GM19328 (cell line): ENCODE data around the gene LRP1B.
"Not testable (repeated sequence)": the region's sequence is repeated elsewhere in the genome, so short reads cannot be mapped to it uniquely, and the experiment has no call there.

Experiments
- ATAC-seq: cut with Tn5 transposase; IDR thresholded peaks from one replicate; pipeline ENCODE4 v1.9.1; 2021; ENCODE audit warnings: mild to moderate bottlenecking, moderate library complexity; ENCODE audit not compliant: unreplicated experiment

Gene LRP1B

DNA sequence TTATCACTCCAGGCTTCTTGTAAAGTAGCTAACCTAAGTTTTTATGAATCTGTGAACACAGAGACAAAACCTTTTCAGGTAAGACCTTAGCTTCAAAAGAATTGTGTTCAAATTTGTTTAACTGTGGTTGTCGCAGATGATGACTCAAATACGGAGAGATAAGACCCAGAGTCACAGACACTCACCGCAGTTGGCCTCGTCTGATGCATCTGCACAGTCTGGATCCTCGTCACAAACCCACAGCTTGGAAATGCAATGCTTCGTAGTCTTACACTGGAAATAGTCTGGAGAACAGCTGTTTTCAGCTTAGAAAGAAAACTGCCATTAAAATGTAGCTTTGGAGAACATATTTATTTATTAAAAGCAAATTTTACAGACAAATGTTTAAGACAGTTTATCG, 1688.5 kb downstream of the LRP1B start:
- no peak for ATAC-seq

GRCh38 chr2:140440815-140441214, 1690.0 kb downstream of the LRP1B start:
- ATAC-seq = no peak

- no peak for ATAC-seq
These were observed 1693.9 kb downstream of the LRP1B start for GRCh38 chr2:140436936-140437335.

- not testable (repeated sequence) for ATAC-seq
These were observed 1703.8 kb downstream of the LRP1B start for GRCh38 chr2:140427033-140427432.

DNA sequence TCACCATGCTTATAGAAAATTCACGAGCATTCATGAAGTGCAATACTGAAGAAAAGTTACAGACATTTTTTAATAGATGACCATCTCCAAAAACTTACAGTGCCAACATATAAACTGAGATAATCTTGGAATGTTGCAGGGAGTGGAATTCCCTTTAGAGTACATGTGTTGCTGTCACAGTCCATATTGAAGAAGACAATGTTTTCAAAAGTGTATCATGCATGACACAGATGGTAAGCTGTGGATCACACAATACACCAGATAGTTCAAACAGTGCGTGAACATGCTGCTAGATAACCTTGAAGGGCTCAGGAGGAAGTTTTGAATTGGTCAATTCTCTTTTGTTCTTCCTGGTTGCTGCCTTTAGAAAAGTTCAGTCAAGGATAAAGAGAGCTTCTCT, 1706.3 kb downstream of the LRP1B start:
- ATAC-seq = no peak

DNA sequence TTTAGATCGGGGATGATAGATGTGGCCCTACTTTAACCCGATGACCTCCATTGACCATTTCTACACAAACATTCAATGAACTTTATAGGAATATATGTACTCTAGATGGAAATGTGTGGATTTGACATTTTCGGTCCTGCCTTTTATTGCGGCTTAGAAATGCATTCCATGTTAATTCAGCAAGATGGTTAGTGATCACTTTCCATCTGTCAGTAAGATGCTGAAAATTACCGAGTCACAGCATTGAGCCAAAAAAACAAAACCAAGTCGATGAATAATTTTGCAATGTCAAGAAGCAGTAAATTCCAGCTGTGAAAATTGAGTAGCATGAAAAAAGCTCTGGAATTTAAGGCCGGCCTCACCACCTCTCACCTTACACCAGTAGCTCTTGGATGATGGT, 1708.1 kb downstream of the LRP1B start:
- ATAC-seq = no peak

GRCh38 chr2:140417504-140417903, 1713.3 kb downstream of the LRP1B start:
- ATAC-seq = no peak

DNA sequence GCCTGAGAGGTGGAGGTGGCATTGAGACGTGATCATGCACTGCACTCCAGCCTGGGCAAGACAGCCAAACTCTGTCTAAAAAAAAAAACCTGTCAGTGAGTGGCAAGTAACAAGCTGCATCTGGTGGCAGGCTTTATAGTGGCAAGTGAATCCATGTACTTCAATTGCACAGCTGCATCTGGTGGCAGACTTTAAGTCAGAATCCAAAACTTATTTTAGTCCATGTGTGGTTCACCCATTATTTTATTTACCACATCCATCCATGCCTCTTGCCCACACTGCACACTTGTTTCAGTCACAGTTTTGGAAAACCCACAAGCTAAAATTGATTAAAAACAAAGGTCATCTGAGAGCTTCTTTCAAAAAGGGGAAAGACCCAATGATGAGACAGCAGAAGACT, 1714.2 kb downstream of the LRP1B start:
- no peak for ATAC-seq

GRCh38 chr2:140415035-140415434, 1715.8 kb downstream of the LRP1B start:
- ATAC-seq = not testable (repeated sequence)

GRCh38 chr2:140410695-140411094, 1720.1 kb downstream of the LRP1B start:
- ATAC-seq = no peak

- ATAC-seq = no peak
These were observed 1729.8 kb downstream of the LRP1B start for GRCh38 chr2:140401056-140401455.

DNA sequence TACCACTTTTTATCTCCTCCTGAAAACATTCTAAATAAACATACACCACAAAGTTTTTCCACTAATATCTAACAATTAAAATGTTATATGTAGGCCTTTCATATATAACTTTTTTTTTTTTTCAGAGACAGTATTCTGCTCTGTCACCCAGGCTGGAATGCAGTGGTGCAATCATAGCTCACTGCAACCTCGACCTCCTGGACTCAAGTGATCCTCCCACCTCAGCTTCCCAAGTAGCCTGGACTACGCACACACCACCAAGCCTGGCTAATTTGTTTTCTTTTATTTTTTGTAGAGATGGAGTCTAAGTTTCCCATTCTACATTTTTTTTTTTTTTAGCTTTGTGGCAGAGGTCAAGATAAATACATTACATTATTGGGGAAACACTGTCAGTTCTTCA, 1738.0 kb downstream of the LRP1B start:
- no peak for ATAC-seq

DNA sequence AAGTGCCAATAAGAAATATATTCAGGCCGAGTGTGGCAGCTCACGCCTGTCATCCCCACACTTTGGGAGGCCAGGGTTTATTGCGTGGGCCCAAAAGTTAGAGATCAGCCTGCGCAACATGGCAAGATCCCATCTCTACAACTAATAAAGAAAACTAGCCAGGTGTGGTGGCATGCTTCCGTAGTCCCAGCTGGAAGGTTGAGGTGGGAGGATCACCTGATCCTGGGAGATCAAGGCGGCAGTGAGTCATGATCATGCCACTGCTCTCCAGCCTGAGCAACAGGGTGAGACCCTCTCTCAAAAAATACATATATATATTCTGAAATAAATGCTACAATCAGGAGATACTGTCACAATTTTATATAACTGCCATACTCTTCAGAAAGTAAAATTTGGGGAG, 1745.9 kb downstream of the LRP1B start:
- ATAC-seq = no peak

DNA sequence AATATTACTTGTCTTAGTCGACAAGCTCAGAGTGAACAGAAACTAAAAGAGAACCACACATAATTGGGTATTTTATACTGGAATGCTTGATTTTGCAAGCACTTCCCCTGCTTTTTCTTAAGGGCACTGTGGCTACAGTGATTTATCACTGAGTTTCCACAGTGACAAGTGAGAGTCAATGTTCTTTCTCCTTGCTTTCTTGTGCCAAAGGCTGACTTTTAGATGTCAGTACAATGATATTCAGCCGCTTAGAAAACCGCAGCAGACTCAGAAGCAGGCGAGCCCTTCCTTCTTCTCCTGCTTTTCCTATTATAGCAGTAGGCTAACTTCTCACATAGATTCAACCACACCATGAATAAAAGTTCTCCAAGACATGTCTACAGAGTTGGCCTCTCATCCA, 1747.0 kb downstream of the LRP1B start:
- no peak for ATAC-seq

DNA sequence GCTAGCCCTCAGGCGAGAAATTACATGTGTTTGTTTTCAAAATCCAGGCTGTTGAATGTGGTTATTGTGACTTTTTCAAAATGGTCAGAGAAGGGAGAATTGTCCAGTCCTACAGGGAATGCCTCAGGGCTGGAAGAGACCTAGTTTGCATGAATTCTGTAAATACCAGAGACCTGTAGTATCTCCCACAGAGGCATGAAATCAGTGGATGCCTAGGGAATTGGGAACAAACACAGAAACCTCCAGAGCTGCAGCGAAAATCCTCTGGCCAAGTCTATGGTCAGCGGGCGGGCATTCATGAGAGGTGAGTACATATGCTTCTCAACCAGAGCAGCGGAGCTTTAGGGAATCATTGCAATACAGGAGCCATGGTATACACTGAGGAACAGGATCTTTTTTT, 1754.1 kb downstream of the LRP1B start:
- ATAC-seq = no peak

GRCh38 chr2:140363131-140363530, 1767.7 kb downstream of the LRP1B start:
- no peak for ATAC-seq

GRCh38 chr2:140362361-140362760, 1768.5 kb downstream of the LRP1B start:
- ATAC-seq = no peak

DNA sequence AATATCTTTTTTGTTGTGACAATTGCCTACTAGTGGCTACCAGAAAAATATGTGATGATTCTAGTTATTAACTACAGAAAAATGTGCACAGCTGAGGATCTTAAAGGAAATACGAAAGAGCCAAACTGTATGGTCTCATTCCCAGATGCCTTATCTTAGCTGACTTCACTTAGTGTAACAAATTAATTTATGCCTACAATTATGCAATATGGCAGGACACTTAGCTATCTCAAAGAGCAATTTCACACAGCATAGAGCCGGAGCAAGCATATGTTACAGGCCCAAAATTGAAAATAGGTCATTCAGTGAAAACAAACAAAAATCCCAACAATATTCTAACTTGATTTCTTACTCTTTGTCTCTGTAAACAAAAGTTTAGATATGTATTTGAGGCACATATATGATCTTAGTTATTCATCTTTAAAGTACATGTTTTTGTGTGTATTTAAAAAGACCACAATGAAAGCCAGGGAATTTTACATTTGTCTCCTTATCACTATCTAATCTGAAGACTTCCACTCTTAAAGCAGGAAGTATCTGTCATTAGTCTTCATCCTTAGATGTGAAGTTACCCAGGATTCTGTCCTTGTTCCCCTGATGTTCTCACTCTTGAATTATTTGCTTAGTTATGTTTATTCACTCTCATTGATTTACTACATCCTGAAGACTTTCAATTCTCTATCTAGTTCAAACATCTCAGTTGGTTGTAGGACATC, 1771.6 kb downstream of the LRP1B start:
- no peak for ATAC-seq

GRCh38 chr2:140356697-140357096, 1774.1 kb downstream of the LRP1B start:
- ATAC-seq = no peak

DNA sequence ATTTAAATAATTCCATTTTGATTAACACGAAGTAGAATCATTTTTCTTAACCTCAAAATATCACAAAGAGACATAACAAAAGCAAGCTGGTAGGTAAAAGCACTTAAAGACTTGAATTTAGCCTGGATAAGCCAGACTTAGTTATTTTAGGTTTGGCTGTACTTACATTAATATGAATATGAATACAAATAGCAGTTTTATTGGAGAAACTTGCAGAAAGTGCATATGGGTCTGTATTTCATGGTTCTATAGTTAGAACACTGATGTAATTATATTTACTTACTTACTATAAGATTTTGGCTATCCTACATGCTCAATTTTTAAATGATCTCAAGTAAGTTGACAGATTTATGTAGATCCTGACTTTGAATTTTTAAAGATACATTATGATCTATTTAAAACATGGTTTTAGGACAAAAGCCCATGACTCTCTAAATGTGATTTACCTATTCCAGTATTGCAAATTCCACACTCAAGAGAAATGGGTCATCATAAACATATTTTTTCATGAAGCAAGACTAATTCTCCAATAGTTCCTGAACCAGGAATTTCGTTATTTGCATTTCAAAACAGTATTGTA, 1775.2 kb downstream of the LRP1B start:
- no peak for ATAC-seq

DNA sequence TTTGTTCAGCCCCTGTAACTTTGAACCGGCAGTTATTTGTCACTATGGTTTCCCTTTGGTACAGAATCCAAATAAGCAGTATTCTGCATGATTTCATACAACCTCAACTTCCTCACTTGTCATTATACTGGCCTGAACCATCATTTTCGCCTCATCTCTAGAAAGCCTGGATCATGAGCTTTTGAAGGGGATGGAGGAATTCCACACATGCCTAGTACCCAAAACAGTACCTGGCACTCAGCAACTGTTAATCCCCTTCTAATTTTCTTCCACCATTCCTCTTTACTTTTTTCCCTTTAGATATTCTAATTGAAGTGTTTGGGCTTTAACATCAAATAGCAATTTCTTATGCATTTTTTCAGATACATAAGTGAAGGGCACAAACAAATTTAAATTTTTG, 1776.3 kb downstream of the LRP1B start:
- no peak for ATAC-seq

DNA sequence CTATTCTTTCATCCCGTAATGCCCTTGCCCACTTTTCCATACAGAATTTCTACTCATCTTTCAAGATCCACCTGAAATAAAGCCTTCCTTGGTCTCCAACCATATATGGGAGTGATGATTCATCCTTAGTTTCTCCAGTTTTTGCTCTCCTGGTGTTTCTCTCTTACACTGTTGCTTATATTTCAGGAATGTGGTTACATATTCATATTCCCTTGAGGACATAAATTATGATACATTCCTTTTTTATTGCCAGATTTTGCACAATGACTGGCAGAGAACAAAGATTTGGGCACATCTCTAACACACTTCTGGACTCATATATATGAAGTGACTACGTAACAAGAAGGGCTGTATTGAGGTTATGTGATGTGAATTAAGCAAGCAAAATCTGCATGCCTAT, 1777.3 kb downstream of the LRP1B start:
- no peak for ATAC-seq

DNA sequence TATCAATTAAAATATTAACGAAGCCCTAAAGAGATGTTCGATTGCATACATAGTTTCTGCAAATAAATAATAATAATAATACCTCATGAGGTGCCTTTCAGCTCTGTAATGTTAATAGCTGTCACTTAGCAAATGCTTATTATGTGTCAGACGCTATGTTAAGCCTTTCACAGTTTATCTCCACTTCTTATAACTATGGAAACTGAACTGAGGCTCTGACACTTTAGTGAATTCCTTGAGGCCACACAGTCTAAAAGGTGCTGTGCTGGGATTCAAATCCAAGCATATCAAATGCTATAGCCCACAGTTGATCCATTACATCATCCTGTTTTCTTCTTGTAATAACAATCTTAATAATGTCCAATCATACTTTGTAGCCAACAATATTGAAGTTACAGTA, 1779.1 kb downstream of the LRP1B start:
- no peak for ATAC-seq
